ENCODE results near the gene FARP2.

The FARP2 gene

DNA sequence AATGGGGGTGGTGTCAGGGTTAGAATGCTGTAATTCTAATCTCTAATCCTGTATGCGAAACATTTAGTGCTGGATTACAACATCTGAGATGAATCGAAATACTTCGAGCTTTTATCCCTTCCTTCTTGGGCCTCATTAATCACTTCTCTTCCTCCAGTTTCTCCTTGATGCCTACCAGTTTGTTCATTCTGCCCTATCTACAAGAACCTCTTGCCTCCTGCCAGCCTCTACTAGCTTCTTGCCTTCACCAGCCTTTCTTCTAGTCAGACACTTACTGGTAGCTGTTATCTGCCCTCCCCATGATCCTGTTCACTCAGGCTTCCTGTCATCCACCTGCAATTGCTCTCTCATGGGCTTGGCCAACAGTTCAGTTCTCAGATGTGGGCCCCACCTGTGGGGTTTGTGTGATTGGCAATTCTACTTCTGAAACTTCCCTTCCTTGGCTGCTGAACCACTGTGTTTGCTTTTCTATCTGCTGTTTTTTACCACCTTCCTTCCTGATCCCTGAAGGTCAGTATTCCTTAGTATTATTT is 15.4 kb upstream of the FARP2 start:
- Histone ChIP-seq H3K9me3 (ENCODE audit: control insufficient read depth, insufficient read depth, low read depth, low read length) (no peaks in the 10 kb centered on the region), H3K4me1 (ENCODE audit: control insufficient read depth, insufficient read depth, low read length) (no peaks in the 10 kb centered on the region), H3K36me3 (ENCODE audit: control insufficient read depth in 2 of 2, insufficient read depth in 1 of 2, low read length in 2 of 2) (peaks cover 69 to 95% of the 10 kb centered on the region in 2 experiments), H3K4me3 (ENCODE audit: low read depth, low read length) (no peak overlapping the region), H3K27ac (ENCODE audit: extremely low read depth, low read depth, low read length) (no peak overlapping the region)
- ChIA-PET POLR2A (interaction anchor here (0.5 kb wide), 1 partner anchor 477 kb away, joined by 3 read pairs; no protein-coding TSS in a partner anchor), CTCF (no interaction called here)
- TF ChIP-seq REPIN1 (tag by site-specific recombination; IDR thresholded peaks at IDR 0.05; ENCODE audit: low read depth) (no peak), ZNF155 (tag by site-specific recombination; IDR thresholded peaks at IDR 0.05) (no peak), FEZF1 (tag by site-specific recombination; IDR thresholded peaks at IDR 0.05) (no peak), ZNF404 (tag by site-specific recombination; IDR thresholded peaks at IDR 0.05) (no peak), ZFP69B (tag by site-specific recombination; IDR thresholded peaks at IDR 0.05) (peak; percentile 49; the same call in 1 of the 2 replicates), ZNF626 (tag by site-specific recombination; IDR thresholded peaks at IDR 0.05) (no peak), ZNF792 (tag by site-specific recombination; IDR thresholded peaks at IDR 0.05) (no peak)
- TF ChIP-seq, protein P1, sequence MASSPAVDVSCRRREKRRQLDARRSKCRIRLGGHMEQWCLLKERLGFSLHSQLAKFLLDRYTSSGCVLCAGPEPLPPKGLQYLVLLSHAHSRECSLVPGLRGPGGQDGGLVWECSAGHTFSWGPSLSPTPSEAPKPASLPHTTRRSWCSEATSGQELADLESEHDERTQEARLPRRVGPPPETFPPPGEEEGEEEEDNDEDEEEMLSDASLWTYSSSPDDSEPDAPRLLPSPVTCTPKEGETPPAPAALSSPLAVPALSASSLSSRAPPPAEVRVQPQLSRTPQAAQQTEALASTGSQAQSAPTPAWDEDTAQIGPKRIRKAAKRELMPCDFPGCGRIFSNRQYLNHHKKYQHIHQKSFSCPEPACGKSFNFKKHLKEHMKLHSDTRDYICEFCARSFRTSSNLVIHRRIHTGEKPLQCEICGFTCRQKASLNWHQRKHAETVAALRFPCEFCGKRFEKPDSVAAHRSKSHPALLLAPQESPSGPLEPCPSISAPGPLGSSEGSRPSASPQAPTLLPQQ (tag by site-specific recombination; IDR thresholded peaks at IDR 0.05): peak; percentile 39; the same call in 1 of the 2 replicates
- TF ChIP-seq, protein P2, sequence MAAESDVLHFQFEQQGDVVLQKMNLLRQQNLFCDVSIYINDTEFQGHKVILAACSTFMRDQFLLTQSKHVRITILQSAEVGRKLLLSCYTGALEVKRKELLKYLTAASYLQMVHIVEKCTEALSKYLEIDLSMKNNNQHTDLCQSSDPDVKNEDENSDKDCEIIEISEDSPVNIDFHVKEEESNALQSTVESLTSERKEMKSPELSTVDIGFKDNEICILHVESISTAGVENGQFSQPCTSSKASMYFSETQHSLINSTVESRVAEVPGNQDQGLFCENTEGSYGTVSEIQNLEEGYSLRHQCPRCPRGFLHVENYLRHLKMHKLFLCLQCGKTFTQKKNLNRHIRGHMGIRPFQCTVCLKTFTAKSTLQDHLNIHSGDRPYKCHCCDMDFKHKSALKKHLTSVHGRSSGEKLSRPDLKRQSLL (tag by site-specific recombination; IDR thresholded peaks at IDR 0.05): no peak
- TF ChIP-seq, protein P3, sequence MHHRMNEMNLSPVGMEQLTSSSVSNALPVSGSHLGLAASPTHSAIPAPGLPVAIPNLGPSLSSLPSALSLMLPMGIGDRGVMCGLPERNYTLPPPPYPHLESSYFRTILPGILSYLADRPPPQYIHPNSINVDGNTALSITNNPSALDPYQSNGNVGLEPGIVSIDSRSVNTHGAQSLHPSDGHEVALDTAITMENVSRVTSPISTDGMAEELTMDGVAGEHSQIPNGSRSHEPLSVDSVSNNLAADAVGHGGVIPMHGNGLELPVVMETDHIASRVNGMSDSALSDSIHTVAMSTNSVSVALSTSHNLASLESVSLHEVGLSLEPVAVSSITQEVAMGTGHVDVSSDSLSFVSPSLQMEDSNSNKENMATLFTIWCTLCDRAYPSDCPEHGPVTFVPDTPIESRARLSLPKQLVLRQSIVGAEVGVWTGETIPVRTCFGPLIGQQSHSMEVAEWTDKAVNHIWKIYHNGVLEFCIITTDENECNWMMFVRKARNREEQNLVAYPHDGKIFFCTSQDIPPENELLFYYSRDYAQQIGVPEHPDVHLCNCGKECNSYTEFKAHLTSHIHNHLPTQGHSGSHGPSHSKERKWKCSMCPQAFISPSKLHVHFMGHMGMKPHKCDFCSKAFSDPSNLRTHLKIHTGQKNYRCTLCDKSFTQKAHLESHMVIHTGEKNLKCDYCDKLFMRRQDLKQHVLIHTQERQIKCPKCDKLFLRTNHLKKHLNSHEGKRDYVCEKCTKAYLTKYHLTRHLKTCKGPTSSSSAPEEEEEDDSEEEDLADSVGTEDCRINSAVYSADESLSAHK (tag by site-specific recombination; IDR thresholded peaks at IDR 0.05): no peak
- TF ChIP-seq, protein P4, sequence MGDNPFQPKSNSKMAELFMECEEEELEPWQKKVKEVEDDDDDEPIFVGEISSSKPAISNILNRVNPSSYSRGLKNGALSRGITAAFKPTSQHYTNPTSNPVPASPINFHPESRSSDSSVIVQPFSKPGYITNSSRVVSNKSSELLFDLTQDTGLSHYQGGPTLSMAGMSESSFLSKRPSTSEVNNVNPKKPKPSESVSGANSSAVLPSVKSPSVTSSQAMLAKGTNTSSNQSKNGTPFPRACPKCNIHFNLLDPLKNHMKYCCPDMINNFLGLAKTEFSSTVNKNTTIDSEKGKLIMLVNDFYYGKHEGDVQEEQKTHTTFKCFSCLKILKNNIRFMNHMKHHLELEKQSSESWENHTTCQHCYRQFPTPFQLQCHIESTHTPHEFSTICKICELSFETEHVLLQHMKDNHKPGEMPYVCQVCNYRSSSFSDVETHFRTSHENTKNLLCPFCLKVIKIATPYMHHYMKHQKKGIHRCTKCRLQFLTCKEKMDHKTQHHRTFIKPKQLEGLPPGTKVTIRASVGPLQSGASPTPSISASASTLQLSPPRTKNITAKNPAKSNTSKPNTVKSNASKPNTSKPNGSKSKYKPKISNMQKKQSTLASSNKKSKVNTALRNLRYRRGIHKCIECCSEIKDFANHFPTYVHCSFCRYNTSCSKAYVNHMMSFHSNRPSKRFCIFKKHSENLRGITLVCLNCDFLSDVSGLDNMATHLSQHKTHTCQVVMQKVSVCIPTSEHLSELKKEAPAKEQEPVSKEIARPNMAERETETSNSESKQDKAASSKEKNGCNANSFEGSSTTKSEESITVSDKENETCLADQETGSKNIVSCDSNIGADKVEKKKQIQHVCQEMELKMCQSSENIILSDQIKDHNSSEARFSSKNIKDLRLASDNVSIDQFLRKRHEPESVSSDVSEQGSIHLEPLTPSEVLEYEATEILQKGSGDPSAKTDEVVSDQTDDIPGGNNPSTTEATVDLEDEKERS (tag by site-specific recombination; IDR thresholded peaks at IDR 0.05): no peak

DNA sequence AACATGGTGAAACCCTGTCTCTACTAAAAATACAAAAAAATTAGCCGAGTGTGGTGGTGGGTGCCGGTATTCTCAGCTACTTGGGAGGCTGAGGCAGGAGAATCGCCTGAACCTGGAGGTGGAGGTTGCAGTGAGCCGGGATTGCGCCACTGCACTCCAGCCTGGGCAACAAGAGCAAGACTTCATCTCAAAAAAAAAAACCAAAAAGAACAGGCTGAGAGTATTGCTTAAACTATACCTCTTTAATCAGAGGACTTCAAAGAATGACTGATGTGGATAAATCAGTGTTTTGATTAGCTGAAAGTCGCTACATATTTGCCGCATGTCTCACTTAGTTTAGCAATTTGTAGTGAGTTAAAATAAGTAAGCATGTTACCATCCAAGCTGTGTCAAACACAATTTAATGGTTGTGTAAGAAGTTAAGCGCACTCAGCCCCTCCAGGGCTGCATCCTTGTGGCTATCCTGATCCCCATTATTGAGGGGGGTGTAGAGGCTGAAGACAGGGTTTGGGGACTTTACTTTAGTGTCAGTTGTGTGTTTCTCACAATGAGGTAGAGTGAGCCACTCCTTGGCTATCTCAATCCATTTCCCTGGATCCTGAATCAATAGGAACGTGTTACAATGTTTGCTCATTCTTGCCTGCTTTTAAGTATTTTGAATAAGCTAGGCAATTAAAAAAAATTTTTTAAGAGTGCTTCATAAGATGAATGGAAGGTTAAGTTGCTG is 11.0 kb upstream of the FARP2 start:
- no peak overlapping the region for H3K4me3 ChIP-seq (ENCODE audit: low read depth, low read length)
- ChIA-PET CTCF (no interaction called here), POLR2A (no interaction called here)

More for the DNA sequence above, 11.0 kb upstream of the FARP2 start:
- H3K27ac ChIP-seq (ENCODE audit: extremely low read depth, low read depth, low read length): no peak overlapping the region
- H3K4me1 ChIP-seq (ENCODE audit: control insufficient read depth, insufficient read depth, low read length): no peaks in the 10 kb centered on the region
- peaks cover 81 to 99% of the 10 kb centered on the region in 2 experiments for H3K36me3 ChIP-seq (ENCODE audit: control insufficient read depth in 2 of 2, insufficient read depth in 1 of 2, low read length in 2 of 2)
- no peaks in the 10 kb centered on the region for H3K9me3 ChIP-seq (ENCODE audit: control insufficient read depth, insufficient read depth, low read depth, low read length)
- no peak for TF ChIP-seq ZNF274 (IDR thresholded peaks at IDR 0.05; ENCODE audit: low read length)
- no peak for TF ChIP-seq ZNF274 (tag by site-specific recombination; IDR thresholded peaks at IDR 0.05; ENCODE audit: borderline replicate concordance)
- peak; percentile 80 for TF ChIP-seq ZNF677 (tag by site-specific recombination; IDR thresholded peaks at IDR 0.05)
- TF ChIP-seq KLF9 (tag by site-specific recombination; IDR thresholded peaks at IDR 0.05; ENCODE audit: low read depth): no peak

Measured in HEK293 (cell line).